CD4-positive, alpha-beta T cell treated with Interleukin-6 for 4 hours (primary cell): ENCODE data around the gene TMEM59L.
"Not testable (repeated sequence)": the region's sequence is repeated elsewhere in the genome, so short reads cannot be mapped to it uniquely, and the experiment has no call there.

ENCODE experiments used
- DNase-seq: peaks from one replicate; pipeline ENCODE4 v3.0.0-alpha.2; 2020; ENCODE audit warnings: mixed read lengths

Gene TMEM59L

GRCh38 chr19:18594096-18594823 lies 18.4 kb upstream of the TMEM59L start:
- peak; percentile 82 for DNase-seq

GRCh38 chr19:18594824-18595373 lies 17.8 kb upstream of the TMEM59L start:
- DNase-seq: no peak

GRCh38 chr19:18595475-18595874 lies 17.2 kb upstream of the TMEM59L start:
- DNase-seq: no peak

- no peak for DNase-seq
These were observed 15.9 kb upstream of the TMEM59L start for GRCh38 chr19:18596752-18597157.

- DNase-seq: no peak
These were observed 14.6 kb upstream of the TMEM59L start for GRCh38 chr19:18597809-18598660.

DNA sequence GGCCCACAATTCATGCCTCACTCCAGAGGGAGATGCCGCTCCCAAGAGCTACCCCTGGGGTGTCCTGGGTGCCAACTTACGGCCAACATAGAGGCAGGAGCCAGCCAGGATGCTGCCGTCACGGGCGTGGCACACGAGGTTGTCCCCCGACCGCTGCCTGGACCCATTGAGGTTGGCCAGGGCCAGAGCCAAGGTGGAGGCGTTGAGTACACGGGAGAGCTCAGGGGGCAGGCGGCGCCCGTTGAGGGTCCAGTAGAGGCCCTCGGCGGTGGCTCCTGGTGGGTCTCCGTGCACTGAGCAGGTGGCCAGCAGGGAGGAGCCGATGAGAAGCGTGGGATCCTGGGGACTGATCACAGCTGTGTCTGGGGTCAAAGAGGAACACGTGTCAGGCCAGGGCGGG lies 13.2 kb upstream of the TMEM59L start:
- DNase-seq: no peak

DNA sequence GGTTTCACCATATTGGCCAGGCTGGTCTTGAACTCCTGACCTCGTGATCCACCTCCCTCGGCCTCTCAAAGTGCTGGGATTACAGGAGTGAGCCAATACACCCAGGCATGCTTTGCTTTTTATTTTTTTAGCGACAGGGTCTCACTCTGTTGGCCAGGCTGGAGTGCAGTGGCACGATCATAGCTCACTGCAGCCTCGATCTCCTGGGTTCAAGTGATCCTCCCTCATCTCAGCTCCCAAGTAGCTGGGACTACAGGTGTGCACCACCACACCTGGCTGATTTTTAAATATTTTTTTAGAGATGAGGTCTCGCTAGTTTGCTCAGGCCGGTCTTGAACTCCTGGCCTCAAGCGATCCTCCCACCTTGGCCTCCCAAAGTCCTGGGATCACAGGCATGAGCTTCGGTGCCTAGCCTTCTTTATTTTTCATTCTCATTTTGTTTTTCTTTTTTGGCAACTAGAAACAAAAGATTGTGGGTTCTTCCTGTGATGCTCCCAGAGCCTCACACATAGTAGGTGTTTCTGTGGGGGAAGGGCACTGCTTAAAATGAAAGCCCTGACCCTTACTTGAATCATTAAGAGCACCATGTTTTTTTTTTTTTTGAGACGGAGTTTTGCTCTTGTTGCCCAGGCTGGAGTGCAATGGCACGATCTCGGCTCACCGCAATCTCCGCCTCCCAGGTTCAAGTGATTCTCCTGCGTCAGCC lies 11.8 kb upstream of the TMEM59L start:
- not testable (repeated sequence) for DNase-seq

DNA sequence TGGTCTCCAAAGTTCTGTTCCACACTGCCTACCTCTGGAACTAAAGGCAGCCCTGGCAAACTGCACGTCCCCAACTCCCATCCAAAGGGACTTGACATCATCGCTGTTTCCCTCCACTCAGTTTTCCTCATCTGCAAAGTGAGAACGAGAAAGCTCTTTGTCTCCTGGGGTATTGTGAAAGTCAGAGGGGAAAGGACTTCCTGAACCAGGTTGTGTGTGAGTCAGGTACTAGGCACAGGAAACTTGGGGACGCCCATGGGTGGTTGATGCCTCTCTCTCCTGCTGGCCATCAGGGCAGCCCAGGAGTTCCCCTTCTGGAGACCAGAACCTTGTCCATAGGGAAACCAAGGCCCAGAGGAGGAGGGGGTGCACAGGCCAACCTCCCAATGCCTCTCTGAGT lies 10.8 kb upstream of the TMEM59L start:
- no peak for DNase-seq

- no peak for DNase-seq
These were observed 9.3 kb upstream of the TMEM59L start for GRCh38 chr19:18603255-18603957.

DNA sequence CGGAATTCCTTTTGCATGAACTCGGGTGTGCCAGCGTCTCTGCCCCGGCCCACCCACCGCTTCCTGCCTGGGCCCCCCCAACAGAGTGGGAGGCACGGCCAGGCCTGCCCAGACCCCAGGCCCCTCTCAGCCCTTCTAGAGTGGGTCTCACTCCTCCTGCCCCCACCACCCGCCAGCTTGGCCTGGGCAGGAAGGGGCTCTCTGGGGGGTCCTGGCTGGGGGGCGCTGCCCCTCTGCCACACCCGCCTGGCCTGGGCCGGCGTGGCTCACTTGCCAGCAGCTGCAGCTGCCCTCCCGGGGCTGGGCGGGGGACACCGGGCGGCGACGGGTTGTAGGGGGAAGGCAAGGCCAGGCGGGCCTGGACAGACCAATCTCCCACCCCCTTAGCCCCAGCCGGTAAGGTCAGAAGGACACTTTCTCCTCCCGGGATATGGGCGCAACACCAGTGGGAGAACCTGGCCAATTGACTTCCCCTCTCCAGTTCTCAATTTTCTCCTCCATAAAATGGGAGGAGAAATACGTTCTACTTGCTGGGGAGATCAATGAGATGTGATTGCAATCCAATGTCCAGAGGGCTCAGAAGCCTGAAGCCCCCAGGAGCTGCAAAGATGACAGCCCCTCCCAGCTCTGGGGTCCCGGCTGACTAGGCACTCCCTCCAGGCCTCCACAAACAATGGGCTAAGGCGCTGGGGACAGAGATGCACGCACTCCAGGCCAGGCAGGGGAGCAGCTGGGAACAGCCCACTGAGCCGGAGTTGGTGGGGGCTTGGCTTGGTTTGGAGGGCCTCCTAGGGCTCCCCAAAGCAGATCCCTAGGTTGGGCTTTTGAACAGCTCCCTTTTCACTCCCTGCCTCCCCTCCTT lies 8.5 kb upstream of the TMEM59L start:
- DNase-seq: no peak

GRCh38 chr19:18604820-18605159 lies 7.9 kb upstream of the TMEM59L start:
- DNase-seq: no peak

DNA sequence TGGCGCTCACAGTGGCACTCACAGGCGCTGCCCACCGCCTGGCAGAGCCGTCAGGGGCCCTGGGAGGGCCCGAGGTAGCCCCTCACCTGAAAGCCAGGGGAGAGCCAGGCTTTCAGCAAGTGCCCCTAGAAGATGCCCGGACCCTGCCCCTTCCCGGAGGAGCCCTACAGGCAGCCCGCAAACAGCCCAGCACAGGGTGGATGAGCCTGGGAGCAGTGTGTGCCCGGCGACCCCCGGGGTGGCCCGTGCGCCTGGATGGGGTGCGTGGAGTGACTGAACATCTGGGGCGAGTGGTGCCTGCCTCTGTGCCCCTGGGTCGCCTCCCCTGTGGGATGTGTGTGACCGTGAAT lies 7.5 kb upstream of the TMEM59L start:
- DNase-seq: no peak

- no peak for DNase-seq
These were observed 7.0 kb upstream of the TMEM59L start for GRCh38 chr19:18605546-18606280.

- no peak for DNase-seq
These were observed 6.1 kb upstream of the TMEM59L start, which contains the start of gene CRLF1 for GRCh38 chr19:18606281-18607225. TSS of gene CRLF1 (minus strand) at chr19:18606799. CDS start at chr19:18606656, 143 bp downstream.

DNA sequence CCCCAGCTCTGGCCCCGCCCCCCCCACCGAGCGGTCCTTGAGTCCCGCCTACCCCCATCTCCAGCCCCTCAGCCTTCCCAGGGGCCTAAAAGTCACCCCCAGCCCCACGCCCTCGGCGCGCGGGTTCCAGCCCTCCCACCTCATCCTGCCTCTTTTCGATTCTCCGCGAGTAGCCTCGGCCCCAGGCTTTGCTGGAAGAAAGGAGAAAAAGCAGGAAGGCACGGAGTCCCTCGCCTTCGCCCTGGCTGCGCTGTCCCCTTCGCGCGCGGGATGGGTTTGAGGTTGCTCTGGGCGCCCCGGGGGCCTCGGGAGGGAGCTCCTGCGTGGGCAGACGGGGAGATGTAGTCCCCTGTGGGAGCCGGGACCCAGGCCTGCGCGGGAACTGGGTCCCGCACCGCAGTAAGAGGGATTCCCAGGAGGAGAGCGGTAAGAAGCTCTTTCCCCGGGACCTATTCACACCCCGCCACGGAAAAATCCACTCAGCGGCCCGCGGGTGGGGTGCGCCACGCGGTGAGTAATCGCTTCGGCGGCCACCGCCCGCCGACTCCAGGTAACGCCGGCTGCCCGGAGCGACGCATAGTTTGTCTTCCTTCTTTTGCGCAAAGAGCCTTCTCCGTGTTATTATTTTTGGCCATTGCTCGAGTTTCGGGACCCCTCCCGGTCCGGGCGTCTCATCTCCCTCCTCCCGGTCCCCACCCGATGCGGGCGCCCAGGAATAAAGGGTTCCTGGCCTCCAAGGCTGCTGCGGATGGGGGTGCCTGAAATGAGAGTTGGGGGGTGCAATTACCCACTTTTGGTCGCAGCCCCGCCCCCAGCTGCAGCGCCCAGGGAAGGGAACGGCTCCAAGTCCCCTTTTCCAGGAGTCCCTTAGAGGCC lies 5.2 kb upstream of the TMEM59L start:
- DNase-seq: no peak

- DNase-seq: no peak
These were observed 4.4 kb upstream of the TMEM59L start for GRCh38 chr19:18608102-18608804.

DNA sequence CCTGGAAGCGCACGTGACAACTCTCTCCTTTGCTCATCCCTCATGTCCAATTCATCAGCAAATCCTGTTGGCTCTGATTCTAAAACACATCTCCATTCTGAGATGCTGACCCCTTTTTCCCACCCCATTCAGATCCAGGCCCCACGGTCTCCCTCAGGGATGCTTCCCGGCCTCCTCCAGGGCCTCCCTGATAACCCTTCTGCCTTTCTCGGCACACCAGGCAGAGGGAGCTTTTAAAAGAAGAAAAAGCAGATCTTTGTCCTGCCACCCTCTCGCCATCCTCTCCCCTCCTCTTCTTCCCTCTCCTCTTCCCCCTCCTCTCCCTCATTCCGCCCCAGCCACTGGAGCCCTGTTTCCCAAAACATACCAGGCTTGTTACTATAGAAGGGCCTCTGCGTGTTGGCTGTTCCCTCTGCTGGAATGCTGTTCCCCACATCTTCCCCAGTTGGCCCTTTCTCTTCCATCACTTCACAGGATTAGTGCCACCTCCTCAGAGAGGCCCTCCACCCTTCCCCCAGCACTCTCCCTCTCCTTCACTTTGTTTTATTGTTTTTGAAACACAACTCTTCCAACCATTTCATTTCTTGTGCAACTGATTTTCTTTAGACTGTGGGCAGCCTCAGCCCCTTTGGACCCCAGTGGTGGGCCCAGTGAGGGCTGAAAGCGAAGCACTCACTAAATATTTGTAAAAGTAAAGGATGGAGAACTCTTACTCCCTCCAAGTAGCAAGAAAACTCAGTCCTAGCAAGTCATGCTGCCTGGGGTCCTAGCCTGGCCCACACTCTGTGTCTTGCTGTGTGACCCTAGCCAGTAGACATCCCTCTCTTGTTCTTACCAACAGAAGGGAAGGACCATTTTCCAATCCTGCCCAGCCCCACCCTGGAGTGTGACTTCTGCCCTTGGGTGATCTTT lies 3.6 kb upstream of the TMEM59L start:
- no peak for DNase-seq
